Liver (tissue), 9 donors: Measurements from ENCODE around the gene TMEM59. TPM values are rescaled to one million over a fixed set of nuclear protein-coding genes. Genes with fewer than 3 reads are reported as not detected.

Experiments used
- DNase-seq: peaks from one replicate; pipeline ENCODE4 v3.0.0-alpha.2; 2017; ENCODE audit warnings: low spot score
- H3K27ac ChIP-seq, 2 donors: one replicate each; pipeline ENCODE4 v1.7.0; 2013; ENCODE audit warnings: inconsistent platforms in 2 of 2, low read length in 2 of 2, control low read depth in 1 of 2, low read depth in 1 of 2, mild to moderate bottlenecking in 1 of 2
- H3K27me3 ChIP-seq, 4 donors: one replicate each; pipeline versions ENCODE4 v1.6.1 to v1.7.0; 2013; ENCODE audit warnings: low read length in 3 of 4, inconsistent platforms in 1 of 4, mild to moderate bottlenecking in 1 of 4, moderate library complexity in 1 of 4; ENCODE audit not compliant: control insufficient read depth in 4 of 4, insufficient read depth in 4 of 4
- H3K36me3 ChIP-seq, 4 donors: one replicate each; pipeline versions ENCODE4 v1.6.1 to v1.7.0; 2013; ENCODE audit warnings: low read length in 3 of 4, mild to moderate bottlenecking in 3 of 4, low read depth in 1 of 4, moderate library complexity in 1 of 4; ENCODE audit not compliant: control insufficient read depth in 4 of 4, insufficient read depth in 3 of 4
- H3K4me1 ChIP-seq, 4 donors: one replicate each; pipeline versions ENCODE4 v1.6.1 to v1.7.0; 2013; ENCODE audit warnings: low read length in 3 of 4, mild to moderate bottlenecking in 3 of 4, moderate library complexity in 1 of 4; ENCODE audit not compliant: control insufficient read depth in 4 of 4, insufficient read depth in 4 of 4
- H3K4me3 ChIP-seq, 3 donors: one replicate each; pipeline versions ENCODE4 v1.6.1 to v1.7.0; 2013; ENCODE audit warnings: low read length in 3 of 3, control low read depth in 1 of 3, low read depth in 1 of 3, mild to moderate bottlenecking in 1 of 3
- H3K9ac ChIP-seq, 2 donors: one replicate each; pipeline ENCODE4 v1.7.0; 2013; ENCODE audit warnings: low read length in 2 of 2, mild to moderate bottlenecking in 2 of 2, moderate library complexity in 2 of 2, control low read depth in 1 of 2, low read depth in 1 of 2
- H3K9me3 ChIP-seq, 4 donors: one replicate each; pipeline versions ENCODE4 v1.6.1 to v1.7.0; 2013; ENCODE audit warnings: low read length in 3 of 4; ENCODE audit not compliant: control insufficient read depth in 4 of 4
- ATF3 ChIP-seq: IDR thresholded peaks from 2 replicates; pipeline ENCODE4 v1.6.1; 2016; ENCODE audit warnings: antibody characterized with exemption
- CTCF ChIP-seq: fragments of 150-350 bp; IDR thresholded peaks from 2 replicates; pipeline ENCODE4 v1.5.1; 2017; ENCODE audit warnings: improper control_type of control experiment, low read depth, low read length; ENCODE audit not compliant: missing input control
- EGR1 ChIP-seq, 2 donors: IDR thresholded peaks; 2 replicates each; pipeline ENCODE4 v1.6.1; 2016 to 2018; ENCODE audit warnings: antibody characterized with exemption in 2 of 2, low read depth in 2 of 2
- FOXA1 ChIP-seq: IDR thresholded peaks from 2 replicates; pipeline ENCODE4 v1.6.1; 2016; ENCODE audit warnings: antibody characterized with exemption
- FOXA2 ChIP-seq: IDR thresholded peaks from 2 replicates; pipeline ENCODE4 v1.6.1; 2016; ENCODE audit warnings: antibody characterized with exemption
- GABPA ChIP-seq, 2 donors: IDR thresholded peaks in 1 of 2; conservative IDR thresholded peaks in 1 of 2; 2 replicates each; pipeline ENCODE4 v1.6.1; 2016; ENCODE audit warnings: antibody characterized with exemption in 2 of 2, mild to moderate bottlenecking in 1 of 2, moderate library complexity in 1 of 2
- HNF4A ChIP-seq, 2 donors: conservative IDR thresholded peaks; 2 replicates each; pipeline ENCODE4 v1.6.1; 2016; ENCODE audit warnings: antibody characterized with exemption in 2 of 2, mild to moderate bottlenecking in 2 of 2
- HNF4G ChIP-seq: IDR thresholded peaks from 2 replicates; pipeline ENCODE4 v1.6.1; 2016; ENCODE audit warnings: antibody characterized with exemption
- JUND ChIP-seq, 2 donors: IDR thresholded peaks; 2 replicates each; pipeline ENCODE4 v1.6.1; 2016; ENCODE audit warnings: antibody characterized with exemption in 2 of 2
- MAX ChIP-seq: IDR thresholded peaks from 2 replicates; pipeline ENCODE4 v1.6.1; 2016; ENCODE audit warnings: antibody characterized with exemption
- NR2F2 ChIP-seq: IDR thresholded peaks from 2 replicates; pipeline ENCODE4 v1.6.1; 2016; ENCODE audit warnings: antibody characterized with exemption
- RAD21 ChIP-seq, 2 donors: IDR thresholded peaks; 2 replicates each; pipeline ENCODE4 v1.6.1; 2016; ENCODE audit warnings: antibody characterized with exemption in 2 of 2, mild to moderate bottlenecking in 2 of 2
- REST ChIP-seq: IDR thresholded peaks from 2 replicates; pipeline ENCODE4 v1.6.1; 2016; ENCODE audit warnings: antibody characterized with exemption, mild to moderate bottlenecking
- RXRA ChIP-seq, 2 donors: IDR thresholded peaks; 2 replicates each; pipeline ENCODE4 v1.6.1; 2017 to 2018; ENCODE audit warnings: antibody characterized with exemption in 2 of 2, mild to moderate bottlenecking in 1 of 2
- SP1 ChIP-seq: IDR thresholded peaks from 2 replicates; pipeline ENCODE4 v1.6.1; 2018; ENCODE audit warnings: antibody characterized with exemption, mild to moderate bottlenecking
- TAF1 ChIP-seq: conservative IDR thresholded peaks from 2 replicates; pipeline ENCODE4 v1.6.1; 2016; ENCODE audit warnings: antibody characterized with exemption, mild to moderate bottlenecking
- YY1 ChIP-seq: IDR thresholded peaks from 2 replicates; pipeline ENCODE4 v1.6.1; 2016; ENCODE audit warnings: antibody characterized with exemption, mild to moderate bottlenecking
- ZBTB33 ChIP-seq: IDR thresholded peaks from 2 replicates; pipeline ENCODE4 v1.6.1; 2016; ENCODE audit warnings: antibody characterized with exemption
- polyA plus RNA-seq, 2 donors: library from polyadenylated mRNA; stranded (reverse) in 1 of 2; unstranded in 1 of 2; fragments of 200-250 nt in 1 of 2; fragments of >200 nt in 1 of 2; fragmentation: Nextera tagmentation in 1 of 2; extraction: Ambion mirVana in 1 of 2; gene quantifications; one replicate each; pipeline versions ENCODE4 v1.2.1 to v1.2.3, GENCODE V29; 2013 to 2015
- total RNA-seq, 2 donors: library from RNA; depleted of rRNA; stranded (reverse); fragments of >200 nt; gene quantifications; one replicate each; pipeline ENCODE4 v1.2.3, GENCODE V29; 2014
- donor health status: healthy.
- donor health status: healthy.
- donor health status: healthy.
- donor health status: healthy.
- donor health status: healthy.

TMEM59 gene
- total and polyA plus RNA-seq, 4 donors: 255 to 436 (median 279) TPM

GRCh38 chr1:54041806-54042205 lies 11.2 kb downstream of the TMEM59 start (continued):
- no peak for TF ChIP-seq FOXA2

GRCh38 chr1:54037476-54037875 lies 15.5 kb downstream of the TMEM59 start:
- Histone ChIP-seq H3K9me3 (no peaks in the 10 kb centered on the region), H3K4me1 (no peaks in the 10 kb centered on the region), H3K27ac (no peak overlapping the region), H3K27me3 (no peaks in the 10 kb centered on the region), H3K36me3 (peaks cover 10 to 76% (median 72%) of the 10 kb centered on the region in 4 donors), H3K9ac (no peak overlapping the region), H3K4me3 (no peak overlapping the region)
- no peak for DNase-seq
- no peak for TF ChIP-seq CTCF
- no peak for TF ChIP-seq HNF4A (conservative IDR thresholded peaks at IDR 0.05)
- TF ChIP-seq MAX: no peak
- TF ChIP-seq TAF1: no peak
- TF ChIP-seq NR2F2: no peak
- TF ChIP-seq SP1: no peak
- TF ChIP-seq RXRA (IDR thresholded peaks at IDR 0.05): no peak
- TF ChIP-seq RAD21 (IDR thresholded peaks at IDR 0.05): no peak
- TF ChIP-seq HNF4G: no peak
- no peak for TF ChIP-seq ATF3
- TF ChIP-seq FOXA1: no peak
- no peak for TF ChIP-seq EGR1 (IDR thresholded peaks at IDR 0.05; ENCODE audit: low read depth in 2 of 2)
- no peak for TF ChIP-seq JUND (IDR thresholded peaks at IDR 0.05)
- TF ChIP-seq GABPA (IDR thresholded peaks at IDR 0.05 in 1 of 2, conservative IDR thresholded peaks at IDR 0.05 in 1 of 2): no peak
- TF ChIP-seq ZBTB33: no peak
- TF ChIP-seq YY1: no peak
- no peak for TF ChIP-seq FOXA2
- TF ChIP-seq REST: no peak
